Stimulated activated effector memory CD8-positive, alpha-beta T cell treated with anti-CD3 and anti-CD28 coated beads, Interleukin-12 subunit alpha, Interleukin-12 subunit beta, amount 100 ng/mL, for 72 hours (primary cell): ENCODE measurements around the gene GP2.
"Not testable (repeated sequence)": the region's sequence is repeated elsewhere in the genome, so short reads cannot be mapped to it uniquely, and the experiment has no call there.

ENCODE experiments used
- ATAC-seq: fragments of 150-1000 bp; cut with Tn5 transposase; 2 replicates; pipeline ENCODE4 v1.10.0; 2021
- DNase-seq, 2 donors: peaks; one replicate each; pipeline ENCODE4 v3.0.0; 2021 to 2022; ENCODE audit warnings: low spot score in 2 of 2
- H3K27ac Mint-ChIP-seq: one replicate; pipeline ENCODE4 v1.8.0; 2022; ENCODE audit warnings: mild to moderate bottlenecking, mixed read lengths
- H3K36me3 Mint-ChIP-seq: one replicate; pipeline ENCODE4 v1.8.0; 2022; ENCODE audit warnings: mild to moderate bottlenecking, mixed read lengths
- H3K4me1 Mint-ChIP-seq: one replicate; pipeline ENCODE4 v1.8.0; 2022; ENCODE audit warnings: mixed read lengths
- H3K4me3 Mint-ChIP-seq: one replicate; pipeline ENCODE4 v1.8.0; 2022; ENCODE audit warnings: mild to moderate bottlenecking, mixed read lengths
- H3K9me3 Mint-ChIP-seq: one replicate; pipeline ENCODE4 v1.8.0; 2022; ENCODE audit warnings: mixed read lengths

GP2 gene

GRCh38 chr16:20334396-20334795 lies 7.1 kb upstream of the GP2 start:
- DNase-seq, result no peak
- no peaks in the 10 kb centered on the region for H3K36me3 Mint-ChIP-seq
- H3K27ac Mint-ChIP-seq, result no peak overlapping the region
- H3K4me3 Mint-ChIP-seq, result no peak overlapping the region
- H3K9me3 Mint-ChIP-seq, result peaks cover 4% of the 10 kb centered on the region
- ATAC-seq, result no peak
- H3K4me1 Mint-ChIP-seq, result no peaks in the 10 kb centered on the region

- Mint-ChIP-seq H3K4me3 (no peak overlapping the region), H3K4me1 (no peaks in the 10 kb centered on the region), H3K36me3 (no peaks in the 10 kb centered on the region), H3K27ac (no peak overlapping the region), H3K9me3 (peaks cover 7% of the 10 kb centered on the region)
- DNase-seq (no peak), ATAC-seq (no peak)
Measured at GRCh38 chr16:20333120-20333519, 5.8 kb upstream of the GP2 start.

GRCh38 chr16:20332411-20332810 lies 5.1 kb upstream of the GP2 start:
- Mint-ChIP-seq H3K4me1 (no peaks in the 10 kb centered on the region), H3K27ac (no peak overlapping the region), H3K4me3 (no peak overlapping the region), H3K9me3 (peaks cover 7% of the 10 kb centered on the region), H3K36me3 (no peaks in the 10 kb centered on the region)
- no peak for ATAC-seq
- no peak for DNase-seq

GRCh38 chr16:20331635-20332034 lies 4.3 kb upstream of the GP2 start:
- H3K27ac Mint-ChIP-seq, result no peak overlapping the region
- no peaks in the 10 kb centered on the region for H3K4me1 Mint-ChIP-seq
- ATAC-seq (no peak), DNase-seq (no peak)
- H3K36me3 Mint-ChIP-seq, result no peaks in the 10 kb centered on the region
- peaks cover 7% of the 10 kb centered on the region for H3K9me3 Mint-ChIP-seq
- H3K4me3 Mint-ChIP-seq, result no peak overlapping the region

- no peak overlapping the region for H3K4me3 Mint-ChIP-seq
- no peaks in the 10 kb centered on the region for H3K4me1 Mint-ChIP-seq
- no peaks in the 10 kb centered on the region for H3K36me3 Mint-ChIP-seq
- ATAC-seq (no peak), DNase-seq (no peak)
- peaks cover 7% of the 10 kb centered on the region for H3K9me3 Mint-ChIP-seq
- no peak overlapping the region for H3K27ac Mint-ChIP-seq
Measured at GRCh38 chr16:20329392-20330138, 2.3 kb upstream of the GP2 start.

GRCh38 chr16:20326321-20326720 lies 992 bp downstream of the GP2 start:
- no peak for ATAC-seq
- no peak for DNase-seq
- no peak overlapping the region for H3K27ac Mint-ChIP-seq
- no peaks in the 10 kb centered on the region for H3K4me1 Mint-ChIP-seq
- no peak overlapping the region for H3K4me3 Mint-ChIP-seq
- no peaks in the 10 kb centered on the region for H3K36me3 Mint-ChIP-seq
- peaks cover 7% of the 10 kb centered on the region for H3K9me3 Mint-ChIP-seq

GRCh38 chr16:20325005-20325404 lies 2.3 kb downstream of the GP2 start:
- ATAC-seq (no peak), DNase-seq (no peak)
- H3K4me3 Mint-ChIP-seq, result no peak overlapping the region
- H3K36me3 Mint-ChIP-seq, result no peaks in the 10 kb centered on the region
- no peak overlapping the region for H3K27ac Mint-ChIP-seq
- H3K4me1 Mint-ChIP-seq, result no peaks in the 10 kb centered on the region
- peaks cover 7% of the 10 kb centered on the region for H3K9me3 Mint-ChIP-seq

GRCh38 chr16:20323591-20324117 lies 3.7 kb downstream of the GP2 start:
- ATAC-seq (no peak), DNase-seq (no peak)
- H3K4me3 Mint-ChIP-seq, result no peak overlapping the region
- H3K36me3 Mint-ChIP-seq, result no peaks in the 10 kb centered on the region
- no peaks in the 10 kb centered on the region for H3K9me3 Mint-ChIP-seq
- H3K4me1 Mint-ChIP-seq, result no peaks in the 10 kb centered on the region
- H3K27ac Mint-ChIP-seq, result no peak overlapping the region

GRCh38 chr16:20322696-20323095 lies 4.6 kb downstream of the GP2 start:
- H3K4me3 Mint-ChIP-seq, result no peak overlapping the region
- DNase-seq, result no peak
- H3K36me3 Mint-ChIP-seq, result no peaks in the 10 kb centered on the region
- H3K27ac Mint-ChIP-seq, result no peak overlapping the region
- no peaks in the 10 kb centered on the region for H3K4me1 Mint-ChIP-seq
- H3K9me3 Mint-ChIP-seq, result no peaks in the 10 kb centered on the region
- no peak for ATAC-seq

- Mint-ChIP-seq H3K4me1 (no peaks in the 10 kb centered on the region), H3K36me3 (no peaks in the 10 kb centered on the region), H3K27ac (no peak overlapping the region), H3K4me3 (no peak overlapping the region), H3K9me3 (no peaks in the 10 kb centered on the region)
- DNase-seq (no peak), ATAC-seq (peak; percentile 27)
Measured at GRCh38 chr16:20321671-20322070, 5.6 kb downstream of the GP2 start.

GRCh38 chr16:20321051-20321450 lies 6.3 kb downstream of the GP2 start:
- not testable (repeated sequence) for H3K4me3 Mint-ChIP-seq, H3K9me3 Mint-ChIP-seq, DNase-seq, H3K4me1 Mint-ChIP-seq, H3K36me3 Mint-ChIP-seq, H3K27ac Mint-ChIP-seq, ATAC-seq

- H3K27ac Mint-ChIP-seq, result no peak overlapping the region
Measured at GRCh38 chr16:20320592-20320991, 6.7 kb downstream of the GP2 start.

GRCh38 chr16:20320178-20320577 lies 7.1 kb downstream of the GP2 start:
- H3K36me3 Mint-ChIP-seq, result no peaks in the 10 kb centered on the region
- DNase-seq (no peak), ATAC-seq (no peak)
- no peaks in the 10 kb centered on the region for H3K4me1 Mint-ChIP-seq
- no peak overlapping the region for H3K27ac Mint-ChIP-seq
- no peak overlapping the region for H3K4me3 Mint-ChIP-seq
- no peaks in the 10 kb centered on the region for H3K9me3 Mint-ChIP-seq

More at GRCh38 chr16:20320592-20320991, 6.7 kb downstream of the GP2 start:
- H3K9me3 Mint-ChIP-seq, result no peaks in the 10 kb centered on the region
- H3K4me1 Mint-ChIP-seq, result no peaks in the 10 kb centered on the region
- ATAC-seq (no peak), DNase-seq (no peak)
- no peak overlapping the region for H3K4me3 Mint-ChIP-seq
- H3K36me3 Mint-ChIP-seq, result no peaks in the 10 kb centered on the region

GRCh38 chr16:20319406-20319805 lies 7.9 kb downstream of the GP2 start:
- H3K36me3 Mint-ChIP-seq, result no peaks in the 10 kb centered on the region
- H3K4me1 Mint-ChIP-seq, result no peaks in the 10 kb centered on the region
- DNase-seq (no peak), ATAC-seq (no peak)
- H3K27ac Mint-ChIP-seq, result no peak overlapping the region
- H3K9me3 Mint-ChIP-seq, result no peaks in the 10 kb centered on the region
- no peak overlapping the region for H3K4me3 Mint-ChIP-seq

- ATAC-seq, result no peak
- Mint-ChIP-seq H3K27ac (no peak overlapping the region), H3K4me3 (no peak overlapping the region), H3K36me3 (no peaks in the 10 kb centered on the region), H3K4me1 (no peaks in the 10 kb centered on the region), H3K9me3 (no peaks in the 10 kb centered on the region)
- DNase-seq, result no peak
Measured at GRCh38 chr16:20318437-20318836, 8.9 kb downstream of the GP2 start.

GRCh38 chr16:20318006-20318405 lies 9.3 kb downstream of the GP2 start:
- no peak for ATAC-seq
- Mint-ChIP-seq H3K4me3 (no peak overlapping the region), H3K36me3 (no peaks in the 10 kb centered on the region), H3K27ac (no peak overlapping the region), H3K4me1 (no peaks in the 10 kb centered on the region), H3K9me3 (peaks cover 3% of the 10 kb centered on the region)
- no peak for DNase-seq
